ENCODE measurements around the gene NCKAP5. TPM values are rescaled to one million over a fixed set of nuclear protein-coding genes. Genes with fewer than 3 reads are reported as not detected.

The NCKAP5 gene
- total and polyA plus RNA-seq, 4 donors: 0.57 to 2.8 (median 2.4) TPM

DNA sequence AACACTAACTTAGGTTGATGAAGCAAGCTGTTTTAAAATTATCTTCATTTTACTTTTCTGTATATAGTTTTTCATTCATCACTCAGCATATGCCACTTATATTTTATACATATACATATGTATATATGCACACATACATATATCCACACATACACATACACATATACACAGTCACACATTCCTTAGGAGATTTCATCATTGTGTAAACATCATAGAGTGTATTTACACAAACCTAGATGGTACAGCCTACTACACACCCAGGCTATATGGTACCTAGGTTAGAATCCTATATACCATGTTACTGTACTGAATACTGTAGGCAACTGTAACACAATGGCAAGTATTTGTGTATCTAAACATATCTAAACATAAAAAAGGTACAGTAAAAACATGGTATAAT lies 602.8 kb downstream of the NCKAP5 start:
- peaks cover 0 to 4% (median under 1%) of the 10 kb centered on the region in 4 donors for H3K36me3 ChIP-seq (ENCODE audit: control insufficient read depth in 4 of 4, insufficient read depth in 3 of 4, low read depth in 1 of 4, low read length in 3 of 4)
- H3K9me3 ChIP-seq (ENCODE audit: control insufficient read depth in 4 of 4, low read length in 3 of 4): no peaks in the 10 kb centered on the region
- H3K9ac ChIP-seq (ENCODE audit: low read depth in 1 of 2, low read length in 2 of 2): no peak overlapping the region
- H3K4me1 ChIP-seq (ENCODE audit: control insufficient read depth in 4 of 4, insufficient read depth in 4 of 4, low read length in 3 of 4): no peaks in the 10 kb centered on the region
- H3K27ac ChIP-seq (ENCODE audit: low read depth in 1 of 2, low read length in 2 of 2): no peak overlapping the region
- H3K27me3 ChIP-seq (ENCODE audit: control insufficient read depth in 4 of 4, insufficient read depth in 4 of 4, low read length in 3 of 4): no peaks in the 10 kb centered on the region
- TF ChIP-seq, protein P1, sequence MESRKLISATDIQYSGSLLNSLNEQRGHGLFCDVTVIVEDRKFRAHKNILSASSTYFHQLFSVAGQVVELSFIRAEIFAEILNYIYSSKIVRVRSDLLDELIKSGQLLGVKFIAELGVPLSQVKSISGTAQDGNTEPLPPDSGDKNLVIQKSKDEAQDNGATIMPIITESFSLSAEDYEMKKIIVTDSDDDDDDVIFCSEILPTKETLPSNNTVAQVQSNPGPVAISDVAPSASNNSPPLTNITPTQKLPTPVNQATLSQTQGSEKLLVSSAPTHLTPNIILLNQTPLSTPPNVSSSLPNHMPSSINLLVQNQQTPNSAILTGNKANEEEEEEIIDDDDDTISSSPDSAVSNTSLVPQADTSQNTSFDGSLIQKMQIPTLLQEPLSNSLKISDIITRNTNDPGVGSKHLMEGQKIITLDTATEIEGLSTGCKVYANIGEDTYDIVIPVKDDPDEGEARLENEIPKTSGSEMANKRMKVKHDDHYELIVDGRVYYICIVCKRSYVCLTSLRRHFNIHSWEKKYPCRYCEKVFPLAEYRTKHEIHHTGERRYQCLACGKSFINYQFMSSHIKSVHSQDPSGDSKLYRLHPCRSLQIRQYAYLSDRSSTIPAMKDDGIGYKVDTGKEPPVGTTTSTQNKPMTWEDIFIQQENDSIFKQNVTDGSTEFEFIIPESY (IDR thresholded peaks at IDR 0.05): no peak
- TF ChIP-seq RAD21 (IDR thresholded peaks at IDR 0.05) (no peak), EGR1 (IDR thresholded peaks at IDR 0.05; ENCODE audit: low read depth in 2 of 2) (no peak)
- TF ChIP-seq, protein P2, sequence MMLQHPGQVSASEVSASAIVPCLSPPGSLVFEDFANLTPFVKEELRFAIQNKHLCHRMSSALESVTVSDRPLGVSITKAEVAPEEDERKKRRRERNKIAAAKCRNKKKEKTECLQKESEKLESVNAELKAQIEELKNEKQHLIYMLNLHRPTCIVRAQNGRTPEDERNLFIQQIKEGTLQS (IDR thresholded peaks at IDR 0.05): no peak
- no peak overlapping the region for H3K4me3 ChIP-seq (ENCODE audit: low read depth in 1 of 3, low read length in 3 of 3)
- DNase-seq (ENCODE audit: low spot score): no peak

DNA sequence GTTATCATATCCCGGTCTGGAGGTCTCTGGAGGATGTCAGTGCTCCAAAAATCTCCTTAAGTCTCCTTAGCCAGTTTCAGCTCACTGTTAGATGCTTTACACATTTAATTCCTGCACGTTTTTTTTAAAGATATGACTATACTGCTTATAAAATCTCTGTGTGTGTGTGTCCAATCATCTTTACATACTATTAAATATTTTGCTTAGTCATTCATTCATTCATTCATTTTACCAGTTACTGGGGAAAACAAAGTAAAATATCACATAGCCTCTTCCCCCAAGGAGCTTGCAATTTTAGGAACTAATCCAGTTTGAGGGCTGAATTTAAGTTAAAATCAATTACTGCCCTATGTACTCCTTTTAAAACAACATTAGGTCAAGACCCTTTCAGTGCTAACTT lies 605.1 kb downstream of the NCKAP5 start:
- no peak overlapping the region for H3K4me3 ChIP-seq (ENCODE audit: low read depth in 1 of 3, low read length in 3 of 3)
- H3K4me1 ChIP-seq (ENCODE audit: control insufficient read depth in 4 of 4, insufficient read depth in 4 of 4, low read length in 3 of 4): no peaks in the 10 kb centered on the region
- WGBS: 81% methylated on average over 2 of the region's 2 CpGs
- H3K27ac ChIP-seq (ENCODE audit: low read depth in 1 of 2, low read length in 2 of 2): no peak overlapping the region
- H3K9me3 ChIP-seq (ENCODE audit: control insufficient read depth in 4 of 4, low read length in 3 of 4): no peaks in the 10 kb centered on the region
- DNase-seq (ENCODE audit: low spot score): no peak
- peaks cover 0 to 4% (median under 1%) of the 10 kb centered on the region in 4 donors for H3K36me3 ChIP-seq (ENCODE audit: control insufficient read depth in 4 of 4, insufficient read depth in 3 of 4, low read depth in 1 of 4, low read length in 3 of 4)
- TF ChIP-seq EGR1 (IDR thresholded peaks at IDR 0.05; ENCODE audit: low read depth in 2 of 2): no peak
- no peak for TF ChIP-seq NR2F2 (IDR thresholded peaks at IDR 0.05)
- no peak for TF ChIP-seq FOXA2 (IDR thresholded peaks at IDR 0.05)
- no peak for TF ChIP-seq FOXA1 (IDR thresholded peaks at IDR 0.05)
- no peak for TF ChIP-seq SP1 (IDR thresholded peaks at IDR 0.05)
- TF ChIP-seq GABPA (IDR thresholded peaks at IDR 0.05 in 1 of 2, conservative IDR thresholded peaks at IDR 0.05 in 1 of 2): no peak
- TF ChIP-seq, protein P3, sequence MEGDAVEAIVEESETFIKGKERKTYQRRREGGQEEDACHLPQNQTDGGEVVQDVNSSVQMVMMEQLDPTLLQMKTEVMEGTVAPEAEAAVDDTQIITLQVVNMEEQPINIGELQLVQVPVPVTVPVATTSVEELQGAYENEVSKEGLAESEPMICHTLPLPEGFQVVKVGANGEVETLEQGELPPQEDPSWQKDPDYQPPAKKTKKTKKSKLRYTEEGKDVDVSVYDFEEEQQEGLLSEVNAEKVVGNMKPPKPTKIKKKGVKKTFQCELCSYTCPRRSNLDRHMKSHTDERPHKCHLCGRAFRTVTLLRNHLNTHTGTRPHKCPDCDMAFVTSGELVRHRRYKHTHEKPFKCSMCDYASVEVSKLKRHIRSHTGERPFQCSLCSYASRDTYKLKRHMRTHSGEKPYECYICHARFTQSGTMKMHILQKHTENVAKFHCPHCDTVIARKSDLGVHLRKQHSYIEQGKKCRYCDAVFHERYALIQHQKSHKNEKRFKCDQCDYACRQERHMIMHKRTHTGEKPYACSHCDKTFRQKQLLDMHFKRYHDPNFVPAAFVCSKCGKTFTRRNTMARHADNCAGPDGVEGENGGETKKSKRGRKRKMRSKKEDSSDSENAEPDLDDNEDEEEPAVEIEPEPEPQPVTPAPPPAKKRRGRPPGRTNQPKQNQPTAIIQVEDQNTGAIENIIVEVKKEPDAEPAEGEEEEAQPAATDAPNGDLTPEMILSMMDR (IDR thresholded peaks at IDR 0.05; ENCODE audit: low read depth, low read length, missing input control): no peak
- TF ChIP-seq TAF1 (conservative IDR thresholded peaks at IDR 0.05): no peak
- TF ChIP-seq HNF4A (conservative IDR thresholded peaks at IDR 0.05): no peak
- TF ChIP-seq, protein P4, sequence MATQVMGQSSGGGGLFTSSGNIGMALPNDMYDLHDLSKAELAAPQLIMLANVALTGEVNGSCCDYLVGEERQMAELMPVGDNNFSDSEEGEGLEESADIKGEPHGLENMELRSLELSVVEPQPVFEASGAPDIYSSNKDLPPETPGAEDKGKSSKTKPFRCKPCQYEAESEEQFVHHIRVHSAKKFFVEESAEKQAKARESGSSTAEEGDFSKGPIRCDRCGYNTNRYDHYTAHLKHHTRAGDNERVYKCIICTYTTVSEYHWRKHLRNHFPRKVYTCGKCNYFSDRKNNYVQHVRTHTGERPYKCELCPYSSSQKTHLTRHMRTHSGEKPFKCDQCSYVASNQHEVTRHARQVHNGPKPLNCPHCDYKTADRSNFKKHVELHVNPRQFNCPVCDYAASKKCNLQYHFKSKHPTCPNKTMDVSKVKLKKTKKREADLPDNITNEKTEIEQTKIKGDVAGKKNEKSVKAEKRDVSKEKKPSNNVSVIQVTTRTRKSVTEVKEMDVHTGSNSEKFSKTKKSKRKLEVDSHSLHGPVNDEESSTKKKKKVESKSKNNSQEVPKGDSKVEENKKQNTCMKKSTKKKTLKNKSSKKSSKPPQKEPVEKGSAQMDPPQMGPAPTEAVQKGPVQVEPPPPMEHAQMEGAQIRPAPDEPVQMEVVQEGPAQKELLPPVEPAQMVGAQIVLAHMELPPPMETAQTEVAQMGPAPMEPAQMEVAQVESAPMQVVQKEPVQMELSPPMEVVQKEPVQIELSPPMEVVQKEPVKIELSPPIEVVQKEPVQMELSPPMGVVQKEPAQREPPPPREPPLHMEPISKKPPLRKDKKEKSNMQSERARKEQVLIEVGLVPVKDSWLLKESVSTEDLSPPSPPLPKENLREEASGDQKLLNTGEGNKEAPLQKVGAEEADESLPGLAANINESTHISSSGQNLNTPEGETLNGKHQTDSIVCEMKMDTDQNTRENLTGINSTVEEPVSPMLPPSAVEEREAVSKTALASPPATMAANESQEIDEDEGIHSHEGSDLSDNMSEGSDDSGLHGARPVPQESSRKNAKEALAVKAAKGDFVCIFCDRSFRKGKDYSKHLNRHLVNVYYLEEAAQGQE (IDR thresholded peaks at IDR 0.05): no peak
- TF ChIP-seq, protein P1 (IDR thresholded peaks at IDR 0.05): no peak
- H3K9ac ChIP-seq (ENCODE audit: low read depth in 1 of 2, low read length in 2 of 2): no peak overlapping the region
- H3K27me3 ChIP-seq (ENCODE audit: control insufficient read depth in 4 of 4, insufficient read depth in 4 of 4, low read length in 3 of 4): no peaks in the 10 kb centered on the region
